Nucleus accumbens (tissue), 56 donors: ENCODE data around the gene KAZN.
A peak's percentile ranks its signal among the peaks of the same experiment; 100 is the strongest.

ENCODE experiments used
- DNase-seq, 56 donors: peaks; one replicate each; lab custom pipeline; 2025; lab: John Stamatoyannopoulos, UW

Gene KAZN

GRCh38 chr1:14666962-14667650 is 68.6 kb downstream of the KAZN start:
- no peak for DNase-seq

GRCh38 chr1:14667651-14667984 is 69.1 kb downstream of the KAZN start:
- no peak for DNase-seq

GRCh38 chr1:14668538-14668937 is 70.1 kb downstream of the KAZN start:
- no peak for DNase-seq

- no peak for DNase-seq
Measured at GRCh38 chr1:14672005-14672404, 73.5 kb downstream of the KAZN start.

GRCh38 chr1:14674030-14674429 is 75.5 kb downstream of the KAZN start:
- DNase-seq: no peak

- no peak for DNase-seq
Measured at GRCh38 chr1:14676400-14676799, 77.9 kb downstream of the KAZN start.

- no peak for DNase-seq
Measured at GRCh38 chr1:14677292-14677971, 78.9 kb downstream of the KAZN start.

- DNase-seq: no peak
Measured at GRCh38 chr1:14678011-14678638, 79.6 kb downstream of the KAZN start.

GRCh38 chr1:14679027-14679688 is 80.7 kb downstream of the KAZN start:
- DNase-seq: no peak

- no peak for DNase-seq
Measured at GRCh38 chr1:14681182-14681581, 82.7 kb downstream of the KAZN start.

GRCh38 chr1:14682941-14683621 is 84.6 kb downstream of the KAZN start:
- DNase-seq: no peak

- DNase-seq: no peak
Measured at GRCh38 chr1:14685078-14685477, 86.6 kb downstream of the KAZN start.

- DNase-seq: no peak
Measured at GRCh38 chr1:14686701-14687100, 88.2 kb downstream of the KAZN start.

GRCh38 chr1:14687147-14687546 is 88.7 kb downstream of the KAZN start:
- no peak for DNase-seq

- DNase-seq: peak in 4 of 56 donors; percentile 4 to 34 (median 10)
Measured at GRCh38 chr1:14689996-14690615, 91.6 kb downstream of the KAZN start.

GRCh38 chr1:14693949-14694348 is 95.5 kb downstream of the KAZN start:
- DNase-seq: no peak

GRCh38 chr1:14694589-14694988 is 96.1 kb downstream of the KAZN start:
- no peak for DNase-seq

- no peak for DNase-seq
Measured at GRCh38 chr1:14696761-14697160, 98.3 kb downstream of the KAZN start.

GRCh38 chr1:14697353-14697752 is 98.9 kb downstream of the KAZN start:
- DNase-seq: no peak

- DNase-seq: peak in 3 of 56 donors; percentile 5 to 29 (median 12)
Measured at GRCh38 chr1:14698314-14698713, 99.8 kb downstream of the KAZN start.
